ENCODE results near the gene FGD5.

The FGD5 gene

DNA sequence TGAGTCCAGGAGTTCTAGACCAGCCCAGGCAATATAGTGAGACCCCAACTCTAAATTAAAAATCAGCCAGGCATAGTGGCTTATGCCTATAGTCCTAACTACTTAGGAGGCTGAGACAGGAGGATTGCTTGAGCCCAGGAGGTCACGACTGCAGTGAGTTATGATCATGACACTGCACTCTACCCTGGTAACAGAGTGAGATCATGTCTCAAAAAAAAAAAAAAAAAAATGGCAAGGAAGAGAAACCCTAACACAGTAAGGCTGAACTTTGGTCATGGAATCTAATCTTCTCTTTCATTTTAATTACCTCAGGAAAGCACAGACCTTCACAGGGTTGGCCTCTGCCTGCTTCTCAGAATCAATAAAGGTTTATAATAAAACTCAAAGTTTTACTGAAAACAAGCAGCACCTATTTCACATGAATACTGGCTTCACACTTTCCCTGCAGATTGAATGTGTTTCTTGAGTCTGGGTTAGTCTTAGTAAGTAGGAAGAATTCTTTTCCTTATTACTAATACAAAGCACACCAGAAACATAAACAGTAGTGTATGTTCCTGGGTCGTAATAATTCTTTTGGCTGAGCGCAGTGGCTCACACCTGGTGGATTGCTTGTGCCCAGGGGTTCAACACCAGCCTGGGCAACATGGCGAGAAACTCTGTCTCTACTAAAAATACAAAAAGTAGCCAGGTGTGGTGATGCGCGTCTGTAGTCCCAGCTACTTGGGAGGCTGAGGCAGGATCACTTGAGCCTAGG, 117.0 kb downstream of the FGD5 start:
- in situ Hi-C loops (cut with MboI; ENCODE audit: low sequenced_read_pairs, unreplicated experiment): no loop called here
- no peak for DNase-seq (ENCODE audit: low spot score)
- TF ChIP-seq, protein P1, sequence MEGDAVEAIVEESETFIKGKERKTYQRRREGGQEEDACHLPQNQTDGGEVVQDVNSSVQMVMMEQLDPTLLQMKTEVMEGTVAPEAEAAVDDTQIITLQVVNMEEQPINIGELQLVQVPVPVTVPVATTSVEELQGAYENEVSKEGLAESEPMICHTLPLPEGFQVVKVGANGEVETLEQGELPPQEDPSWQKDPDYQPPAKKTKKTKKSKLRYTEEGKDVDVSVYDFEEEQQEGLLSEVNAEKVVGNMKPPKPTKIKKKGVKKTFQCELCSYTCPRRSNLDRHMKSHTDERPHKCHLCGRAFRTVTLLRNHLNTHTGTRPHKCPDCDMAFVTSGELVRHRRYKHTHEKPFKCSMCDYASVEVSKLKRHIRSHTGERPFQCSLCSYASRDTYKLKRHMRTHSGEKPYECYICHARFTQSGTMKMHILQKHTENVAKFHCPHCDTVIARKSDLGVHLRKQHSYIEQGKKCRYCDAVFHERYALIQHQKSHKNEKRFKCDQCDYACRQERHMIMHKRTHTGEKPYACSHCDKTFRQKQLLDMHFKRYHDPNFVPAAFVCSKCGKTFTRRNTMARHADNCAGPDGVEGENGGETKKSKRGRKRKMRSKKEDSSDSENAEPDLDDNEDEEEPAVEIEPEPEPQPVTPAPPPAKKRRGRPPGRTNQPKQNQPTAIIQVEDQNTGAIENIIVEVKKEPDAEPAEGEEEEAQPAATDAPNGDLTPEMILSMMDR (IDR thresholded peaks at IDR 0.05; ENCODE audit: borderline replicate concordance, control extremely low read depth, extremely low read depth, insufficient read depth, missing control alignments): no peak

DNA sequence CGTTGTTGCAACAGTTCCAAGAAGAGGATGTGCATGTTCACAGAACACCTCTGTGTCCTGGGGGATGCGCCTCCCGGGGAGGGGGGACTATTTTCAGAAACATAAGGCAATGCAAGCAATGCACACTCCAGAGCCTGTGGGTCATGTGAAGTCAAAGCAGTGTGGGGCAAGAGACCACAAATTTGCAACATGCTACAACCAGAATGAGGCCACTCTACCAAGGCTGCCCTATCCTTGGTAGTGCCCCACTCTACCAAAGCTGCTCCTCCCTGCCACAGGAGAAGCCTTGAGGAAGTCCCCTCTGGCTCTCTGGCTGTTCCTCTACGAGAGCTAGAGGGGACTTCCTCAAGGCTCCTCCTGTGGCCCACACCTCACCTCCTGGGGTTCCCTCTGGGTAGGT, 120.2 kb downstream of the FGD5 start:
- DNase-seq (ENCODE audit: low spot score): no peak
- TF ChIP-seq, protein P1 (IDR thresholded peaks at IDR 0.05; ENCODE audit: borderline replicate concordance, control extremely low read depth, extremely low read depth, insufficient read depth, missing control alignments): no peak
- in situ Hi-C loops (cut with MboI; ENCODE audit: low sequenced_read_pairs, unreplicated experiment): no loop called here

DNA sequence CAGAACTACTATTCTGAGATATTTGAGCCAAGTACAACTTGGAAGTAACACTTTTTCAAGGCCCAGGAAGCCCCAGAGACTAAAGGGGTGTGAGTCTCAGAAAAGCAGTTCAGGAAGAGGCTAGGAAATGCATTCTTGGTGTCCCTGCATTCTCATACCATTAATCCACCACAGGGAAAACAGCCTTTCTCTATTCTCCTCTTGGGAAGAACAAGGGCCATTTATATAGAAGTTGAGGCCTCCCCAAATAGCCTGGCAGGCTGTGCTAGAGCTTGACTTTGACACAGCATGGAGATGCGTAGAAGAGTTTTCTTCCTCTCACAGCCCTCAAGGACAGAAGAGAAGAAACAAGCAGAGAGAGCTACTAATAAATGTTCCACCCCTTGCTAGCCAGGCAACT, 123.1 kb downstream of the FGD5 start:
- in situ Hi-C loops (cut with MboI; ENCODE audit: low sequenced_read_pairs, unreplicated experiment): no loop called here
- TF ChIP-seq, protein P1 (IDR thresholded peaks at IDR 0.05; ENCODE audit: borderline replicate concordance, control extremely low read depth, extremely low read depth, insufficient read depth, missing control alignments): no peak
- no peak for DNase-seq (ENCODE audit: low spot score)

DNA sequence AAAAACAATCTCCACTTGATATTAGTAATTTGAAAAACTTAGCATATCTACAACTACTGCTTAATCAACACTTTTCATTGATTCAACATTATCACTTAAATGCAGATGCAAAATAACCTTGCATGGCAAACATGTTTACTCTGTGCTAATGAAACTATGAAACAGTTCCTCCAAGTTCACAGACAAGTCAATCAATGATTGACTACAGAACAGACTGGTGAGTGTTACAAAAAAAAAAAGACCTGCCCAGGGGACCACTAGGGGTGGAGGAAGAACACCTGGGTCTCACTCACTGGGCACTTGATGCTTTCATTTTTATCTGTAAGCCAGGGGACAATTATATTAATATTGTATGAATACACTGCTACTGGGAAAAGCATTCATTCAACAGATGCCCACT, 124.3 kb downstream of the FGD5 start:
- no peak for DNase-seq (ENCODE audit: low spot score)
- TF ChIP-seq, protein P1 (IDR thresholded peaks at IDR 0.05; ENCODE audit: borderline replicate concordance, control extremely low read depth, extremely low read depth, insufficient read depth, missing control alignments): no peak
- in situ Hi-C loops (cut with MboI; ENCODE audit: low sequenced_read_pairs, unreplicated experiment): no loop called here

DNA sequence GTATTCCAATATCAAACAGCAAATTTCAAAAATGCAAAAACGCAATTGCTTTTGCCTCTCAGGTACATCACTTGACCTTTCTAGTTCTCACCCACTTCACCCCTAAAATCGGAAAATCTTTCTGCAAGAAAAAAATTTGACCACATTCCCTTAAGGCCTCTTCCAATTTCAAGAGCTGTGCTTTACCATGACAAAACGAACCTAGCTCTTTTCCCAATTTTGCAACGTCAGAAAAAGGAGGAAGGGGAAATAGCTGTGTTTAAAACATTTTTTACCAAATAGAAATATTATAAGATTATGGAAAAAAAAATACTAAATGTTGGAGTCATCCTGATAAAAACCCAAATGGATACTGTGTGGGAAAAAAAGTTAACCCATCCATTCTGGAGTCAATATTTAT, 127.5 kb downstream of the FGD5 start:
- no peak for DNase-seq (ENCODE audit: low spot score)
- in situ Hi-C loops (cut with MboI; ENCODE audit: low sequenced_read_pairs, unreplicated experiment): no loop called here
- TF ChIP-seq, protein P1 (IDR thresholded peaks at IDR 0.05; ENCODE audit: borderline replicate concordance, control extremely low read depth, extremely low read depth, insufficient read depth, missing control alignments): no peak

DNA sequence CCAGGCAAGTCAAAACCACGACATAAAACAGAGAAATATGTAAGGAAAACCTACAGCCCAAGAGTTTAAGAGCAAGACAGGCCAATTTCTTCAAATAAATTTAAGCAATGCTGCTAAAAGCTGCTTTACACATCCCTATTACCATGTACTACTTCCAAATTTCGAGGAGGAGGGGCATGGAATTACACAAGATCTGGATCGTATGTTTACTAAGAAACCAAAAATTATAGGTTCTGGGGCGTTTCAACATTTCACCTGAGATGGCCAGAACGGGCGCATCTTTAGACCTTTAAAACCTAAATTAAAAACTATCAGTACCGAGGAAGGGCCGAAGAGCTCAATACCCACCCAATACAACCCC, 128.0 kb downstream of the FGD5 start:
- in situ Hi-C loops (cut with MboI; ENCODE audit: low sequenced_read_pairs, unreplicated experiment): no loop called here
- TF ChIP-seq, protein P1 (IDR thresholded peaks at IDR 0.05; ENCODE audit: borderline replicate concordance, control extremely low read depth, extremely low read depth, insufficient read depth, missing control alignments): no peak
- no peak for DNase-seq (ENCODE audit: low spot score)
